HFFc6 (cell line): Measurements from ENCODE around the gene CALHM6. TPM values are rescaled to one million over a fixed set of nuclear protein-coding genes. Genes with fewer than 3 reads are reported as not detected.
A peak's percentile ranks its signal among the peaks of the same experiment; 100 is the strongest.

Experiments
- DNase-seq: peaks from one replicate; pipeline ENCODE4 v3.0.0-alpha.2; 2018
- H3K27ac Mint-ChIP-seq: 2 replicates; pipeline ENCODE4 v1.8.0; 2020; ENCODE audit warnings: mild to moderate bottlenecking, mixed read lengths
- H3K27me3 Mint-ChIP-seq: 2 replicates; pipeline ENCODE4 v1.8.0; 2021; ENCODE audit warnings: mild to moderate bottlenecking, moderate library complexity, mixed read lengths; ENCODE audit not compliant: insufficient read depth
- H3K36me3 Mint-ChIP-seq: 2 replicates; pipeline ENCODE4 v1.8.0; 2021; ENCODE audit warnings: low read depth, mixed read lengths
- H3K4me1 Mint-ChIP-seq: 2 replicates; pipeline ENCODE4 v1.8.0; 2020; ENCODE audit warnings: low read depth, mixed read lengths
- H3K4me3 Mint-ChIP-seq: 2 replicates; pipeline ENCODE4 v1.8.0; 2020; ENCODE audit warnings: mild to moderate bottlenecking, moderate library complexity, mixed read lengths
- H3K9me3 Mint-ChIP-seq: 2 replicates; pipeline ENCODE4 v1.8.0; 2020; ENCODE audit warnings: mild to moderate bottlenecking, mixed read lengths
- total RNA-seq, 6 experiments: library from RNA; stranded (reverse); fragmentation: NEBNext Ultra II Directional; extraction: Animal tissue kit (Norgen Biotek cat#: 25700); gene quantifications; 2 replicates in 1 of 6; 3 replicates in 5 of 6; pipeline ENCODE4 v1.2.3, GENCODE V29; 2021
- TF ChIP-seq, protein P1 (sequence below): fragments of 200-600 bp; sonication (generic); IDR thresholded peaks from 2 replicates; pipeline ENCODE4 v1.5.0; 2021; ENCODE audit warnings: antibody characterized with exemption, mild to moderate bottlenecking

The CALHM6 gene
- total RNA-seq, 6 experiments from 2014 or later = 0.31 to 2.1 (median 1.0) TPM; not detected in 2

DNA sequence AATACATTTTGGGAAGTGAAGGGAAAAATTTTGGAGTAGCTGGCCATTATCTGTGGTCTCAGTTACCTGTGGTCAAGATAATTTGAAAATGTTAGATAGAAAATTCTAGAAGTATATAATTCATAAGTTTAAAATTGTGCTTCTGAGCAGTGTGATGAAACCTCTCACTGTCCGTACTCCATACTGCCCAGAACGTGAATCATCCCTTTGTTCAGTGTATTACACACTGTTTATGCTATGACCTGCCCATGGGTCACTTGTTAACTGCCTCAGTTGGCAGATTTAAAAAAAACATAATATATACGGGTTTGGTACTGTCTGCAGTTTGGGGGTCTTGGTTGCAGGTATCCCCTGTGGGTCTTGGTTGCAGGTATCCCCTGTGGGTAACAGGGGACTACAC, 46.1 kb downstream of the CALHM6 start:
- Mint-ChIP-seq H3K27ac (no peak overlapping the region; the same call in 1 of the 2 replicates), H3K27me3 (peaks cover 2% of the 10 kb centered on the region; the same call in 1 of the 2 replicates), H3K9me3 (peaks cover 17% of the 10 kb centered on the region), H3K4me1 (peaks cover 29% of the 10 kb centered on the region), H3K4me3 (no peak overlapping the region), H3K36me3 (peaks cover 22% of the 10 kb centered on the region)
- DNase-seq = peak; percentile 43
- TF ChIP-seq, protein P1, sequence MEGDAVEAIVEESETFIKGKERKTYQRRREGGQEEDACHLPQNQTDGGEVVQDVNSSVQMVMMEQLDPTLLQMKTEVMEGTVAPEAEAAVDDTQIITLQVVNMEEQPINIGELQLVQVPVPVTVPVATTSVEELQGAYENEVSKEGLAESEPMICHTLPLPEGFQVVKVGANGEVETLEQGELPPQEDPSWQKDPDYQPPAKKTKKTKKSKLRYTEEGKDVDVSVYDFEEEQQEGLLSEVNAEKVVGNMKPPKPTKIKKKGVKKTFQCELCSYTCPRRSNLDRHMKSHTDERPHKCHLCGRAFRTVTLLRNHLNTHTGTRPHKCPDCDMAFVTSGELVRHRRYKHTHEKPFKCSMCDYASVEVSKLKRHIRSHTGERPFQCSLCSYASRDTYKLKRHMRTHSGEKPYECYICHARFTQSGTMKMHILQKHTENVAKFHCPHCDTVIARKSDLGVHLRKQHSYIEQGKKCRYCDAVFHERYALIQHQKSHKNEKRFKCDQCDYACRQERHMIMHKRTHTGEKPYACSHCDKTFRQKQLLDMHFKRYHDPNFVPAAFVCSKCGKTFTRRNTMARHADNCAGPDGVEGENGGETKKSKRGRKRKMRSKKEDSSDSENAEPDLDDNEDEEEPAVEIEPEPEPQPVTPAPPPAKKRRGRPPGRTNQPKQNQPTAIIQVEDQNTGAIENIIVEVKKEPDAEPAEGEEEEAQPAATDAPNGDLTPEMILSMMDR = no peak

DNA sequence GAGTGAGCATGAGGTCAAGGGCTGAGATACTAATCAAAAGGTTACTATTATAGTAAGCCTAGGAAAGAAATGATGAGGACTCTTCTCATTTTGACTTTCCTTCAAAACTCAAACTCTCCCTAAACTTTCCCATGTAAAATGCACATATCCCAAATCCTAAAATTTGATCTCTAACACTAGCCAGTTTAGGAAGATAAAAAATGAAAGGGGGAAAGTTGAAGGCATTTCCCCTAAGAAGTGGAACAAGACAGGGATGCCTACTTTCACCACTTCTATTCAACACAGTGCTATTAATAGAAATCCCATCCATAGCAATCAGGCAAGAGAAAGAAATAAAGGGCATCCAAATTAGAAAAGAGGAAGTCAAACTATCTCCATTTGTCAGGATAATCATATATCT, 47.4 kb downstream of the CALHM6 start:
- DNase-seq = no peak
- TF ChIP-seq, protein P1 = no peak
- Mint-ChIP-seq H3K27ac (no peak overlapping the region), H3K4me1 (peaks cover 41% of the 10 kb centered on the region), H3K36me3 (peaks cover 13% of the 10 kb centered on the region; the same call in 1 of the 2 replicates), H3K27me3 (no peaks in the 10 kb centered on the region), H3K9me3 (peaks cover 10% of the 10 kb centered on the region), H3K4me3 (no peak overlapping the region)

DNA sequence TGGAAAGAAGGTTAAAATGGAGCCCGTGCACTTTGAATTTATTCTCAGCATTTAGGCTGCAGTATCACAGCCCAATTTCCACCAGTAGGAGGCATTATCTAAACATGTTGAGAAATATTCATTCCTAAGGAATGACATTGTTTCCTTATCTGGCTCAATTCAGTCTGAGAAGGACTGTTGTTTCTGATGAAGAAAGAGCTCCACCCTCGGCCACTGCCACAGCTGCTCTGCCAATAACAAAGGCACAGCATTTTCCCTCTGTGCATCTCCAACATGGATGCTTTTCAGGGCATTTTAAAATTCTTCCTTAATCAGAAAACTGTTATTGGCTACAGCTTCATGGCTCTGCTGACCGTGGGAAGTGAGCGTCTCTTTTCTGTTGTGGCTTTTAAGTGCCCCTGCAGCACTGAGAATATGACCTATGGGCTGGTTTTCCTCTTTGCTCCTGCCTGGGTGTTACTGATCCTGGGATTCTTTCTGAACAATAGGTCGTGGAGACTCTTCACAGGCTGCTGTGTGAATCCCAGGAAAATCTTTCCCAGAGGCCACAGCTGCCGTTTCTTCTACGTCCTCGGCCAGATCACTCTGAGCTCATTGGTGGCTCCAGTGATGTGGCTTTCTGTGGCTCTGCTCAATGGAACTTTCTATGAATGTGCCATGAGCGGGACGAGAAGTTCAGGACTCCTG, 50.4 kb downstream of the CALHM6 start, which contains the start of gene CALHM5:
CALHM5 (plus strand) TSS at position 216 of the 687 bp plus-strand sequence; CDS start at position 274, 58 bp downstream.
- Mint-ChIP-seq H3K36me3 (peaks cover 19% of the 10 kb centered on the region; the same call in 1 of the 2 replicates), H3K4me1 (peaks cover 57% of the 10 kb centered on the region), H3K27me3 (no peaks in the 10 kb centered on the region; the same call in 1 of the 2 replicates), H3K9me3 (no peaks in the 10 kb centered on the region), H3K27ac (peak within 1 kb of the TSS; percentile 96), H3K4me3 (peak within 1 kb of the TSS; percentile 92)
- TF ChIP-seq, protein P1 = peak; percentile 89
- DNase-seq = peak; percentile 91

DNA sequence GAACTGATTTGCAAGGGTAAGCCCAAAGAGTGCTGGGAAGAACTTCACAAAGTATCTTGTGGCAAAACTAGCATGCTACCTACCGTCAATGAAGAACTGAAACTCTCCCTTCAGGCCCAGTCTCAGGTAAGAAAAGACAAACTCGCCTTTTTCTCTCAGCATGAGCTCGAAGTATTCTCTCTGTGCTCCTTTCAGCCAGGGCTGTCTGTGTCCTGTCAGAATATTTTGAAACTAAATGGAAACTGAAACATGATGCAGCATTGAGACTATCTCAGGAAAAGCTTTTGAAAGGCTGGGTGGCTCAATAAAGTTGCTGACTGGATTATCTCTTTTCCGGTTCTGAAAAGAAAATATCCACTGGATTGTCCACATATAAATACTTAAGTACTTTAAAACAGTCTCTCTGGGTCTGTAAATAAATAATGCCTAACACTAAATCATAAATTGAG, 51.0 kb downstream of the CALHM6 start:
- Mint-ChIP-seq H3K36me3 (peaks cover 19% of the 10 kb centered on the region; the same call in 1 of the 2 replicates), H3K4me1 (peaks cover 54% of the 10 kb centered on the region), H3K27ac (peak overlapping the region; percentile 96), H3K27me3 (no peaks in the 10 kb centered on the region; the same call in 1 of the 2 replicates), H3K9me3 (no peaks in the 10 kb centered on the region), H3K4me3 (peak overlapping the region; percentile 92)
- TF ChIP-seq, protein P1 = no peak
- no peak for DNase-seq

DNA sequence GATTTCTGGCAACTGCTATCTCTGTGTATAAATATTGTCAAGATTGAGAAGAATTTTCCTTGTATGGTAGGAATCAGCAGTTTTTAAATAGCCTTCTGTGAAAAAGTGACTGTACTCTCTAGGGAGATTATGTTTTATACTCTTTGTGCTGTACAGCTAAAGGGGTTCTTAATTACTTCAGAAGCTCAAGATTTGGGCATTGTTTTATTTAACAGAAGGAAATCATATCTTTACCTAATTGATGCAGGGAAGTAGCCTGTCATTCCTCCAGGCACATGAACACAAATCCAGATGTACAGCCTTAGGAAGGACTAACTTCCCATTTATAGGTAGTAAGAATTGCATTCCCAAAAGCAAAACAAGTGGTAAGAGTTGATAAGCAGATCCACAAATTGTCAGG, 51.6 kb downstream of the CALHM6 start:
- Mint-ChIP-seq H3K9me3 (no peaks in the 10 kb centered on the region), H3K4me1 (peaks cover 48% of the 10 kb centered on the region), H3K27me3 (no peaks in the 10 kb centered on the region; the same call in 1 of the 2 replicates), H3K36me3 (peaks cover 19% of the 10 kb centered on the region; the same call in 1 of the 2 replicates), H3K27ac (peak overlapping the region; percentile 96), H3K4me3 (peak overlapping the region; percentile 92)
- TF ChIP-seq, protein P1 = no peak
- no peak for DNase-seq

Other genes starting within 250 kb of the CALHM6 start
- 10 to 100 TPM; 40.8 to 52.5 (median 45.9) TPM for gene TSPYL4, start 207.3 kb upstream of the CALHM6 start, total RNA-seq
- gene TSPYL1, start 181.4 kb upstream of the CALHM6 start, total RNA-seq = 100 to 1,000 TPM; 106 to 132 (median 114) TPM
- 100 to 1,000 TPM in 3 of 6 experiments, 10 to 100 TPM in 3; 86.7 to 110 (median 94.9) TPM for gene DSE, start 90.4 kb upstream of the CALHM6 start, total RNA-seq
- 1 to 10 TPM; 1.9 to 5.6 (median 4.5) TPM for gene CALHM5, start 50.3 kb downstream of the CALHM6 start, total RNA-seq
- gene TRAPPC3L, start 84.3 kb downstream of the CALHM6 start, total RNA-seq = under 1 TPM; 0.15 to 0.45 (median 0.32) TPM
- under 1 TPM in 3 of 6 experiments, not detected in 3; 0.24 to 0.31 (median 0.27) TPM for gene CALHM4, start 92.4 kb downstream of the CALHM6 start, total RNA-seq
- gene RWDD1, start 110.1 kb downstream of the CALHM6 start, total RNA-seq = 10 to 100 TPM; 77.9 to 90.4 (median 86.5) TPM
- gene RSPH4A, start 155.1 kb downstream of the CALHM6 start, total RNA-seq = under 1 TPM; 0.07 to 0.37 (median 0.15) TPM
- 10 to 100 TPM in 1 of 6 experiments, 1 to 10 TPM in 5; 7.7 to 10.2 (median 9.0) TPM for gene ZUP1, start 207.4 kb downstream of the CALHM6 start, total RNA-seq
- gene KPNA5, start 219.8 kb downstream of the CALHM6 start, total RNA-seq = 1 to 10 TPM; 6.7 to 9.7 (median 8.8) TPM